Breast epithelium (tissue), 4 donors: ENCODE measurements around the gene TRANK1. TPM values are rescaled to one million over a fixed set of nuclear protein-coding genes. Genes with fewer than 3 reads are reported as not detected.

ENCODE experiments used
- DNase-seq, 2 donors: peaks; one replicate each; pipeline ENCODE4 v3.0.0-alpha.2; 2019; ENCODE audit warnings: low spot score in 2 of 2
- H3K27ac ChIP-seq, 2 donors: fragments of 200-600 bp; sonication (generic) in 1 of 2; one replicate each; pipeline ENCODE4 v1.5.1; 2016 to 2019; ENCODE audit warnings: mild to moderate bottlenecking in 1 of 2
- H3K27me3 ChIP-seq, 2 donors: fragments of 200-600 bp; sonication (generic) in 1 of 2; one replicate each; pipeline versions ENCODE4 v1.5.1 to v1.6.0; 2017 to 2019; ENCODE audit warnings: control low read depth in 1 of 2, mild to moderate bottlenecking in 1 of 2
- H3K36me3 ChIP-seq: fragments of 200-600 bp; one replicate; pipeline ENCODE4 v1.5.1; 2019
- H3K4me1 ChIP-seq, 2 donors: fragments of 200-600 bp; sonication (generic); one replicate each; pipeline ENCODE4 v1.5.1; 2016 to 2019; ENCODE audit warnings: control low read depth in 1 of 2
- H3K4me3 ChIP-seq, 3 donors: fragments of 200-600 bp; sonication (generic); 1 replicate in 2 of 3; 2 replicates in 1 of 3; pipeline ENCODE4 v1.5.1; 2016 to 2019; ENCODE audit warnings: mild to moderate bottlenecking in 3 of 3, moderate library complexity in 2 of 3
- H3K9me3 ChIP-seq, 2 donors: fragments of 200-600 bp; sonication (generic) in 1 of 2; one replicate each; pipeline ENCODE4 v1.5.1; 2016 to 2019; ENCODE audit warnings: control low read depth in 1 of 2
- POLR2A ChIP-seq: fragments of 450-650 bp; IDR thresholded peaks from one replicate; pipeline ENCODE4 v1.6.1; 2016; ENCODE audit warnings: antibody characterized with exemption, mild to moderate bottlenecking, moderate library complexity
- POLR2AphosphoS5 ChIP-seq, 3 donors: sonication (generic); formaldehyde crosslinking; IDR thresholded peaks; one replicate each; pipeline ENCODE4 v1.6.1; 2017; ENCODE audit warnings: antibody characterized with exemption in 3 of 3
- intact Hi-C: fragments of 100-400 bp; cut with DNase I; formaldehyde crosslinking; loops from one replicate; pipeline ENCODE4 v1.15.1; 2023; ENCODE audit warnings: low total_unique reads
- total RNA-seq, 3 donors: library from RNA; depleted of rRNA; stranded (reverse); fragments of >200 nt; gene quantifications; one replicate each; pipeline ENCODE4 v1.1.0, GENCODE V29; 2016
- TF ChIP-seq, protein P1 (sequence below), 3 donors: fragments of 450-650 bp; IDR thresholded peaks; one replicate each; pipeline ENCODE4 v1.5.1; 2016 to 2017; ENCODE audit warnings: antibody characterized with exemption in 3 of 3, mild to moderate bottlenecking in 3 of 3, moderate library complexity in 3 of 3

The TRANK1 gene
- total RNA-seq, 3 donors from 2014 or later: 13.6 to 16.6 (median 13.8) TPM

DNA sequence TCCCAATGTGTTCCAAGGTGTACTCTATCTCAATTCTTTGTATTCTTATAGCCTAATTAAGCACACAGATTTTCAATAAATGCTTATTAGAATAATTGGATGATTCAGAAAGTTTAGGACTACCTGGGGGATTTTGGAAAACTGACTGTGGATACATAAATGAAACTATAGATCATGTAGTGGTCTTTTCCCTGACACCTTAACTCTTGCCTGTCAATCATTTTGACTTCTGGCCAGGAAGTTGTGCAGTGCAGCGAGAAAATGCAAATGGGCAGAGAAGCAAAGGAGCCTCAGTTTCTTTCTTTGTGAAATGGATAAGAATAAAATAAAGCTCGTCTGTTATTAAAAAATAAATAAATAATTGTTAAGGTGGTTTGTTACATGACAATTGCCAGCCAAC is 133.1 kb downstream of the TRANK1 start:
- Histone ChIP-seq H3K4me1 (no peaks in the 10 kb centered on the region), H3K27ac (no peak overlapping the region)
- intact Hi-C loops: no loop called here

DNA sequence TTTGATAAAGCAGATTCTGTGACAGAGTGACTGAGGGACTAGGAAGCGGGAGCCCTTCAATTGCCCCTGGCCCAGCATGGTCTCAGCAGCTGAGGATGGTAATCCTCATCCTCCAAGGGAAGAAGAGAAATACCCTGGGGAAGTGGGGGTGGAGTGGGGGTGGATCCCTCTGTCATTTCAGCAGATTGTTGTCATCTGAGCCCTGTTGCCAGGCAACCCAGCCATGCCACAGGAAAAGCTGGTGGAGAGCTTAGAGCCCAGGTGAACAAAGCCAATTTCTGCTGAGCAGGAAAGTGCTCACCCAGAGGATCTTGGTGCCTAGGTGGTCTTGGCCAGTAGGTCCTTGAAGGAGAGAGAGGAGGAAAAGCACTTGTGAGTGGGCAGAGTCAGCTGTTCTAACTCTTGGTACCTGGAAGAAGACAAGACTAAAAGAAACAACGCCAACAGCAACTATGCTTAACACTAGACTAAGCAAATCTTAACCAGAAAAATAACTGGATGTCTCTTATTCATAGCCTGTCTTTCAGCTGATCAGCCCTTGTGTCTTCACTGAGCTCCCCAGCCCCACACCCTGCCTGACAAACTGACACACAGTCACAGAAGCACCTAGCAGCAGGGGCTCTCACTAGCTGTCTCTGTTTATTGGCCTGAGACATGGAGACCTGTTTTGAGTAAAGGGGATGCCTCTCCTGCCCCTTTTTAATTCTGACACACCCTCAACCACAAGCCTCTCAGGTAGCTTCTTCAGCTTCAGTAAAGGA is 140.4 kb downstream of the TRANK1 start:
- H3K9me3 ChIP-seq: peaks cover 17 to 30% of the 10 kb centered on the region in 2 donors
- H3K4me3 ChIP-seq: no peak overlapping the region
- H3K27me3 ChIP-seq: no peaks in the 10 kb centered on the region
- TF ChIP-seq, protein P1, sequence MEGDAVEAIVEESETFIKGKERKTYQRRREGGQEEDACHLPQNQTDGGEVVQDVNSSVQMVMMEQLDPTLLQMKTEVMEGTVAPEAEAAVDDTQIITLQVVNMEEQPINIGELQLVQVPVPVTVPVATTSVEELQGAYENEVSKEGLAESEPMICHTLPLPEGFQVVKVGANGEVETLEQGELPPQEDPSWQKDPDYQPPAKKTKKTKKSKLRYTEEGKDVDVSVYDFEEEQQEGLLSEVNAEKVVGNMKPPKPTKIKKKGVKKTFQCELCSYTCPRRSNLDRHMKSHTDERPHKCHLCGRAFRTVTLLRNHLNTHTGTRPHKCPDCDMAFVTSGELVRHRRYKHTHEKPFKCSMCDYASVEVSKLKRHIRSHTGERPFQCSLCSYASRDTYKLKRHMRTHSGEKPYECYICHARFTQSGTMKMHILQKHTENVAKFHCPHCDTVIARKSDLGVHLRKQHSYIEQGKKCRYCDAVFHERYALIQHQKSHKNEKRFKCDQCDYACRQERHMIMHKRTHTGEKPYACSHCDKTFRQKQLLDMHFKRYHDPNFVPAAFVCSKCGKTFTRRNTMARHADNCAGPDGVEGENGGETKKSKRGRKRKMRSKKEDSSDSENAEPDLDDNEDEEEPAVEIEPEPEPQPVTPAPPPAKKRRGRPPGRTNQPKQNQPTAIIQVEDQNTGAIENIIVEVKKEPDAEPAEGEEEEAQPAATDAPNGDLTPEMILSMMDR (IDR thresholded peaks at IDR 0.05): no peak
- intact Hi-C loops: no loop called here
- H3K36me3 ChIP-seq: no peaks in the 10 kb centered on the region
- H3K27ac ChIP-seq: no peak overlapping the region
- no peak for DNase-seq
- H3K4me1 ChIP-seq: no peaks in the 10 kb centered on the region

More for the DNA sequence above, 133.1 kb downstream of the TRANK1 start:
- no peaks in the 10 kb centered on the region for H3K36me3 ChIP-seq
- H3K27me3 ChIP-seq: no peaks in the 10 kb centered on the region
- no peak overlapping the region for H3K4me3 ChIP-seq
- TF ChIP-seq, protein P1 (IDR thresholded peaks at IDR 0.05): no peak
- no peak for TF ChIP-seq POLR2A
- TF ChIP-seq POLR2AphosphoS5 (IDR thresholded peaks at IDR 0.05): no peak
- peaks cover 0 to under 1% of the 10 kb centered on the region in 2 donors for H3K9me3 ChIP-seq
- DNase-seq: no peak

GRCh38 chr3:36803091-36803791 is 141.6 kb downstream of the TRANK1 start:
- Histone ChIP-seq H3K27me3 (no peaks in the 10 kb centered on the region), H3K36me3 (no peaks in the 10 kb centered on the region), H3K4me3 (no peak overlapping the region), H3K4me1 (no peaks in the 10 kb centered on the region), H3K9me3 (peaks cover 17 to 30% of the 10 kb centered on the region in 2 donors), H3K27ac (no peak overlapping the region)
- DNase-seq: no peak
- intact Hi-C loops: no loop called here
- TF ChIP-seq POLR2A: no peak
- TF ChIP-seq, protein P1 (IDR thresholded peaks at IDR 0.05): no peak
- TF ChIP-seq POLR2AphosphoS5 (IDR thresholded peaks at IDR 0.05): no peak

DNA sequence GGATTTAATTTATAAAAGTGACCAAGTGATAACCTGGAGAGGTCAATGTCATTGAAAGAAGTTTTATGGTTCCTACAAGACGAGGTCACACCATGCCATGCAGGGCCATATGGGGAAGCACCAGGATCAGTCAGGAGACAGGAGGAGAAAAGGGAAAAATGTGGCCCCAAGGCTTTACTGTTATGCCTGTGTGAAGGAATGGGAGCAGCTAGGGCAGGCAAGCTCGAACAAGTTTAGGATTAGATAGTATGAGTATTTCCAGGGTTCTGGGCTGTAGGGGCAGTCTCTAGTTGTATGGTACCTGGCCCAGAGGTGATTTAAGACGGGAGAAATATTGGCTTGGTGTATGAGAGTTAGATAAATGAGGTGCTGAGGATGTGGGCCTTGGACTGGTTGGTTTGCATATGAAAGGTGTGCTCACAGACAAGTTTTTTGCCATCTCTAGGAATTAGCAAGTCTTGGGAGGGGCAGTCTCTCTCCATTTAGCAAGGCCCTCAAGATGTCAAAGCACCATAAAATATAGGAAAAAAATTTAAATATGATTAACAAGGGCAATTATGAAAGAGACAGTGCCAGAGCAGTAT is 144.2 kb downstream of the TRANK1 start:
- no peaks in the 10 kb centered on the region for H3K4me1 ChIP-seq
- intact Hi-C loops: no loop called here
- H3K36me3 ChIP-seq: no peaks in the 10 kb centered on the region
- TF ChIP-seq, protein P1 (IDR thresholded peaks at IDR 0.05): no peak
- TF ChIP-seq POLR2A: no peak
- no peaks in the 10 kb centered on the region for H3K27me3 ChIP-seq
- peaks cover 12 to 18% of the 10 kb centered on the region in 2 donors for H3K9me3 ChIP-seq
- no peak overlapping the region for H3K4me3 ChIP-seq
- no peak overlapping the region for H3K27ac ChIP-seq
- no peak for DNase-seq

DNA sequence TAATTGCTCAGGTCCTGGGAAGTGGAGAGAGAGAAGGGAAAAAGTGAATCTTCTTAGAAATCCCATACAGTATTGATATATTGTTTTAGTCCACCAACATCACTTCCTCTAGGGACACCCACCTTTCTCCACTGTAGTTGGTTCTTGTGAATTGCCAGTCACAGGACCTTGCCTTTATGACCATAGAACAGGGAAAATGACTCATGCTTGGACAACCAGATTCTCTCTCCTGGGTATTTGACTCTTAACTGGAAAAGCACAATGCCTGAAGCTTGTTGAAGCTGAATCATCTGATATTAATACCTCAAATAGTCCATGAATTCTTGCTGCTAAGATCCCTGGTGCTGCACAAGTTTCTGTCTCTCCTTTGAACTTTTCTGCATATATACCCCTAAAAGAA is 148.0 kb downstream of the TRANK1 start:
- intact Hi-C loops: no loop called here
- no peak for DNase-seq
- TF ChIP-seq POLR2AphosphoS5 (IDR thresholded peaks at IDR 0.05) (no peak), POLR2A (no peak)
- TF ChIP-seq, protein P1 (IDR thresholded peaks at IDR 0.05): no peak
- H3K36me3 ChIP-seq: no peaks in the 10 kb centered on the region
- no peaks in the 10 kb centered on the region for H3K4me1 ChIP-seq
- no peak overlapping the region for H3K27ac ChIP-seq
- no peaks in the 10 kb centered on the region for H3K9me3 ChIP-seq
- no peak overlapping the region for H3K4me3 ChIP-seq
- H3K27me3 ChIP-seq: no peaks in the 10 kb centered on the region
